Inflammatory macrophage treated with lipopolysaccharide for 1 hour (primary cell): ENCODE results near the gene NTRK2.

Source experiments
- DNase-seq, 2 donors: peaks; one replicate each; pipeline ENCODE4 v3.0.0-alpha.2; 2020 to 2022

NTRK2 gene

GRCh38 chr9:84993105-84993504 lies 323.6 kb downstream of the NTRK2 start:
- DNase-seq: no peak

- DNase-seq: no peak
These were observed 326.5 kb downstream of the NTRK2 start for GRCh38 chr9:84996029-84996428.

- DNase-seq: no peak
These were observed 327.2 kb downstream of the NTRK2 start for GRCh38 chr9:84996716-84997115.

- DNase-seq: no peak
These were observed 327.9 kb downstream of the NTRK2 start for GRCh38 chr9:84997472-84997871.

GRCh38 chr9:84998639-84999038 lies 329.1 kb downstream of the NTRK2 start:
- DNase-seq: no peak

- no peak for DNase-seq
These were observed 330.3 kb downstream of the NTRK2 start for GRCh38 chr9:84999788-85000187.

GRCh38 chr9:85001925-85002324 lies 332.4 kb downstream of the NTRK2 start:
- no peak for DNase-seq

- no peak for DNase-seq
These were observed 335.4 kb downstream of the NTRK2 start for GRCh38 chr9:85004818-85005413.

- no peak for DNase-seq
These were observed 338.2 kb downstream of the NTRK2 start for GRCh38 chr9:85007748-85008147.

- no peak for DNase-seq
These were observed 338.7 kb downstream of the NTRK2 start for GRCh38 chr9:85008215-85008614.

GRCh38 chr9:85009251-85009650 lies 339.7 kb downstream of the NTRK2 start:
- no peak for DNase-seq

- no peak for DNase-seq
These were observed 344.2 kb downstream of the NTRK2 start for GRCh38 chr9:85013703-85014102.

GRCh38 chr9:85014292-85014691 lies 344.8 kb downstream of the NTRK2 start:
- DNase-seq: no peak

- no peak for DNase-seq
These were observed 347.0 kb downstream of the NTRK2 start for GRCh38 chr9:85016384-85017006.

- DNase-seq: no peak
These were observed 351.3 kb downstream of the NTRK2 start for GRCh38 chr9:85020791-85021190.

- DNase-seq: no peak
These were observed 352.2 kb downstream of the NTRK2 start for GRCh38 chr9:85021686-85022085.

GRCh38 chr9:85024374-85024773 lies 354.8 kb downstream of the NTRK2 start:
- DNase-seq: no peak

GRCh38 chr9:85025638-85026037 lies 356.1 kb downstream of the NTRK2 start:
- no peak for DNase-seq

GRCh38 chr9:85027870-85028269 lies 358.3 kb downstream of the NTRK2 start:
- no peak for DNase-seq

GRCh38 chr9:85030316-85030715 lies 360.8 kb downstream of the NTRK2 start:
- no peak for DNase-seq

- no peak for DNase-seq
These were observed 367.0 kb downstream of the NTRK2 start for GRCh38 chr9:85036496-85036895.

GRCh38 chr9:85038061-85038460 lies 368.5 kb downstream of the NTRK2 start:
- no peak for DNase-seq

GRCh38 chr9:85038824-85039608 lies 369.5 kb downstream of the NTRK2 start:
- no peak for DNase-seq

GRCh38 chr9:85040146-85040545 lies 370.6 kb downstream of the NTRK2 start:
- DNase-seq: no peak
